ENCODE results near the gene JAKMIP2.

JAKMIP2 gene

DNA sequence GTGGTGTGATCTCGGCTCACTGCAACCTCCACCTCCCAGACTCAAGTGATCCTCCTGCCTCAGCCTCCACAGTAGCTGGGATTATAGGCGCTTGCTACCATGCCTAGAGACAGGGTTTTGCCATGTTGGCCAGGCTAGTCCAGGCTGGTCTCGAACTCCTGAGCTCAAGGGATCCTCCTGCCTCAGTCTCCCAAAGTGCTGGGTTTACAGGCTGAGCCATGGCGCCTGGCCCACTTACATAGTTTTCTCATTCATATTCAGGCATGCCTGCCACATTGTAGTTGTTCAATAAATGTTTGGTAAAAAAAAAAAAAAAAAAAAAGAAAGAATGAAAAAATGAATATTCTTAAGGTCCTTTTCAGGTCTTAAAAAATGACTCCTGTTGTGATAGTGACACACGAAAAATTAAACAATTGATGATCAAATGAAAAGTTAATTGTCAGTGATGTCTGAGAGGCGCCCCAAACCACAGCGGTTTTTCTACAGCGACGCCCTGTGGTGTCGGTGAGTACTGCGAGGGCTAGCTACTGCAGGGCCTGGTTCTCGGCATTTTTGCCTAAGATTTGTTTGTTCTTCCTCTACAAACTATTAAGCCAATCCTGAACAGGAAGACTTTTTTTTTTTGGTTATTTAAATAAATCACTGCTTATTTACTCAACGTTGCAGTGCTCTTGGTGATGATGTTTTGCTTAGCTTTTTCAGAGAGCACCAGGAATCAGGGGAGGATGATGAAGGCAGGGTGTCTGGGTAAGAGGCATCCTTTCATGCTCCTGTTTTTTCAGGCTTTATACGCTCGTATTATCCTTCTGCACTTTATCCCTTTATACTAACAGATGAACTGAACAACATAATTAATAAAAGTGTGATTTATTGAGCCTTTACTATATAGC is 205.6 kb downstream of the JAKMIP2 start:
- Histone ChIP-seq H3K27ac (ENCODE audit: low read depth, low read length, severe bottlenecking) (no peak overlapping the region), H3K9me3 (ENCODE audit: control insufficient read depth, low read length) (no peaks in the 10 kb centered on the region), H3K4me1 (ENCODE audit: control insufficient read depth, insufficient read depth, low read length, poor library complexity, severe bottlenecking) (peaks cover 8% of the 10 kb centered on the region), H3K4me3 (ENCODE audit: extremely low read depth, insufficient read depth, low read length, poor library complexity, severe bottlenecking) (no peak overlapping the region), H3K36me3 (ENCODE audit: control insufficient read depth, insufficient read depth, low read length) (no peaks in the 10 kb centered on the region)
- WGBS, 2 experiments (ENCODE audit: insufficient coverage in 2 of 2), result 38 to 67% methylated on average over 3 to 10 of the region's 15 CpGs

DNA sequence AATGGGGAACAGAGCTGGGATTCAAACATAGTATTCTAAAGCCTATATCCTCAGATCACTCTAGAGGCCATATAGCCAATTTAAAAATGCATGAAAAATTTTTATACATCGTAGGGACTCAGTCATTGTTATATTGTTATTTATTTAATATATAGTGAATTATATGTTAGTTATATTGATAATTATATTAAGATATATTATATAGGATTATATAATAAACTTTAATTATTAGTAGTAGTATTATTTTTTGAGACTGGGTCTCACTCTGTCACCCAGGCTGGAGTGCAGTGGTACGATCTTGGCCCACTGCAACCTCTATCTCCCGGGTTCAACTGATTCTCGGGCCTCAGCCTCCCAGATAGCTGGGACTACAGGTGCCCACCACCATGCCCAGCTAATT is 206.9 kb downstream of the JAKMIP2 start:
- H3K4me1 ChIP-seq (ENCODE audit: control insufficient read depth, insufficient read depth, low read length, poor library complexity, severe bottlenecking), result peaks cover 8% of the 10 kb centered on the region
- WGBS, 2 experiments (ENCODE audit: insufficient coverage in 2 of 2), result 90% methylated on average over 2 of the region's 4 CpGs; no CpG with 5 or more reads in 1 of the 2 experiments
- no peaks in the 10 kb centered on the region for H3K36me3 ChIP-seq (ENCODE audit: control insufficient read depth, insufficient read depth, low read length)
- no peaks in the 10 kb centered on the region for H3K9me3 ChIP-seq (ENCODE audit: control insufficient read depth, low read length)
- no peak overlapping the region for H3K4me3 ChIP-seq (ENCODE audit: extremely low read depth, insufficient read depth, low read length, poor library complexity, severe bottlenecking)
- no peak overlapping the region for H3K27ac ChIP-seq (ENCODE audit: low read depth, low read length, severe bottlenecking)

DNA sequence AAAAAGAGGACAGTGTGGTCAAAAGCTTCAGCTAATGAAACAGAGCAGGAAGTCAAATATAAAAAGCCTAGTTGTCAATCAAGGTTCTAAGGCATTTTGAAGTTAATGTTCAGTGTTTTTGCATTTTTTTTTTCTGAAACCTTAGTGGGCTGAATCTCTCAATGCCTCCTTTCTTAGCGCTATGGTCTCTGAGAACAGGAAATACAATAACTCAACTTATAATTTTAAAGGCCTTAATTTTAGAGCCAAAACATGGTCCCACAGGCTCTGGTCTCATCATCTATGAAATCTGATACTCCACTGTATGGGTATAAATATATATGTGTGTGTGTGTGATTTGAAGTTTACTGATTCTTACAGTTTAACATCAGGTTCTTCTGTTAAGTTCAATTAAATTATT is 209.3 kb downstream of the JAKMIP2 start:
- no CpG with 5 or more reads among the region's 1 CpG for WGBS, 2 experiments (ENCODE audit: insufficient coverage in 2 of 2)
- peaks cover 10% of the 10 kb centered on the region for H3K4me1 ChIP-seq (ENCODE audit: control insufficient read depth, insufficient read depth, low read length, poor library complexity, severe bottlenecking)

DNA sequence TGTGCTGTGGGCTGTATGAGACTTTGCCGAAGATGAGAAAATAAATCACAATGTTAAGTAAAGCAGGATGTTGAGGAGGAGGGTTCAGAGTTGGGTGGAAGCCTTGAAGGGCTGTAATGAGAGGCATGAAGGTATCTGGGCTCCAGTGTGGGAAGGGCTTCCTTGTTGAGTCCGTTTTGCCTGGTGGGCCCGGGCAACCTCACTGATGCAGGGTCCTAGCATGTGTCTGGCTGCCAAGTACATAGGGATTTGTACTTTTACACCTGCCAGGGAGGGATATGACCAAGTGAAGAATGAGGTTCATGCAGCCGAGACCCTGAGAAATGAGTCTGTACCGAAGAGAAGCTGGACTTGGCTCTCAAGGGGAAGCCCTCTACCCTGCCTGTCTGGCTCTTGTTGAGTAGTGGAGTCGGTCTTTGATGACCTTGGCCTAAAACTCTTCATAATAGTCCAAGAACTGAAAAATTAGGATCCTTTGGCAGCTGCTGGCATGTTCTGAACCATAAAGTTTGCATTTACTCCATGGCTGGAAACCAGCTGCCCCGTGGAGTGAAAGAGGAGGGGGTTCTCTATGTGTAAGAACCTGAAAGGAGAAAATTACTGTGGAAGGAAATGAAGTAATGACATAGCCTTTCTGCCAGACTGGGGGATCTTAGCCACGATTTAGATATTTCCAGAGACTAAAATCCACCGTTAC is 213.7 kb downstream of the JAKMIP2 start:
- peaks cover 27% of the 10 kb centered on the region for H3K4me1 ChIP-seq (ENCODE audit: control insufficient read depth, insufficient read depth, low read length, poor library complexity, severe bottlenecking)
- H3K36me3 ChIP-seq (ENCODE audit: control insufficient read depth, insufficient read depth, low read length), result no peaks in the 10 kb centered on the region
- no peaks in the 10 kb centered on the region for H3K9me3 ChIP-seq (ENCODE audit: control insufficient read depth, low read length)
- no peak overlapping the region for H3K27ac ChIP-seq (ENCODE audit: low read depth, low read length, severe bottlenecking)
- H3K4me3 ChIP-seq (ENCODE audit: extremely low read depth, insufficient read depth, low read length, poor library complexity, severe bottlenecking), result no peak overlapping the region
- 88 to 92% methylated on average over 6 to 7 of the region's 9 CpGs for WGBS, 2 experiments (ENCODE audit: insufficient coverage in 2 of 2)

More for the DNA sequence above, 209.3 kb downstream of the JAKMIP2 start:
- no peak overlapping the region for H3K4me3 ChIP-seq (ENCODE audit: extremely low read depth, insufficient read depth, low read length, poor library complexity, severe bottlenecking)
- H3K9me3 ChIP-seq (ENCODE audit: control insufficient read depth, low read length), result no peaks in the 10 kb centered on the region
- no peak overlapping the region for H3K27ac ChIP-seq (ENCODE audit: low read depth, low read length, severe bottlenecking)
- no peaks in the 10 kb centered on the region for H3K36me3 ChIP-seq (ENCODE audit: control insufficient read depth, insufficient read depth, low read length)

DNA sequence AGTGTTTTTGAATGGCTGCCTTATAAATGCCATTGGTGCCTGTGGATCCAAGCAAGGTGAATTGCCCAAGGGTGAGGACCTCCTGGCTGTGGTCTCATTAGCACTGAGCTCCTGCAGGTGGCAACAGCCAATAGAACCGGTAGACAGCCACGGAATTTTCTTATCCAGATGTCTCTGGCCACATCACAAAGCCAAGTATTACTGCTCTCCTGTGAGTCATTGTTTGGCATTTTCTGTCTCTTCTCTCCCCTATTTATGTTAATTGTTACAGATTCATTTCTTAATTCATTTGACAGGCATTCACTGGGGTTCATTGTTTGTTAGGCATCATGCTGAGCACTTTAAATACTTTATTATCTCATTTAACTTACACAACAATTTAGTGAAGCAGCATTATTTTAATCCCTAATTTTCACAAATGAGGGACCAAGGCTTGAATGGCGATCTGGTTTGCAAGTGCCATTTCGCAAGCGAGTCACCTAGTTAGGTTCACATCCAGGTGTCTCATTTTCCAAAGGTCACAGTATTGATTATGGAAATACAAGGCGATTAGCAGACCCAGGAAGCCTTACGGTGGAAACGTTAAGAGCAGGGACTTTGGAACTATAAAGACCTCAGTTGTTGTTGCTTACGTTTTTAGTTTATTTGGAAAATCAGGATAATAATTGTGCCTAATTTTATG is 214.5 kb downstream of the JAKMIP2 start:
- H3K36me3 ChIP-seq (ENCODE audit: control insufficient read depth, insufficient read depth, low read length), result no peaks in the 10 kb centered on the region
- H3K4me3 ChIP-seq (ENCODE audit: extremely low read depth, insufficient read depth, low read length, poor library complexity, severe bottlenecking), result no peak overlapping the region
- H3K9me3 ChIP-seq (ENCODE audit: control insufficient read depth, low read length), result no peaks in the 10 kb centered on the region
- H3K27ac ChIP-seq (ENCODE audit: low read depth, low read length, severe bottlenecking), result no peak overlapping the region
- H3K4me1 ChIP-seq (ENCODE audit: control insufficient read depth, insufficient read depth, low read length, poor library complexity, severe bottlenecking), result peaks cover 27% of the 10 kb centered on the region
- WGBS, 2 experiments (ENCODE audit: insufficient coverage in 2 of 2), result 18 to 21% methylated on average over 5 to 7 of the region's 9 CpGs

DNA sequence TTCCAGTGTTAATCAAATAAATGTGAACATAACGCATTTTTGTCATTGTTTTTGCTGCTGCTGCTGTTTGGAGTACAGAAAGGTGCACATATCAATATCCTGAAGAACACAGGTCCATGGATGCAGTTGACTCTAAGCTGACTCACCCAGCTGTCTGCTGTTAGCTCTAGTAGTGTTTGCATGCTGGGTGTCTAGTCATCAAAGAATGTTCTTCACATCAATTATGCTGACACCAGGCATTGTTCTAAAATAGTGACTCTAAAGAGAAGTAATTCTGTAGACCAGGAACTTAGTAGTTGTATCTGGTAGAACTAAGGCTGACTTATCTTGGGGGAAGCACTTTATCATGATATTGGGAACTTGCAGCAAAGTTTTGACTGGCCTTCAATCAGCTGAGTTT is 217.0 kb downstream of the JAKMIP2 start:
- H3K27ac ChIP-seq (ENCODE audit: low read depth, low read length, severe bottlenecking), result no peak overlapping the region
- peaks cover 27% of the 10 kb centered on the region for H3K4me1 ChIP-seq (ENCODE audit: control insufficient read depth, insufficient read depth, low read length, poor library complexity, severe bottlenecking)

DNA sequence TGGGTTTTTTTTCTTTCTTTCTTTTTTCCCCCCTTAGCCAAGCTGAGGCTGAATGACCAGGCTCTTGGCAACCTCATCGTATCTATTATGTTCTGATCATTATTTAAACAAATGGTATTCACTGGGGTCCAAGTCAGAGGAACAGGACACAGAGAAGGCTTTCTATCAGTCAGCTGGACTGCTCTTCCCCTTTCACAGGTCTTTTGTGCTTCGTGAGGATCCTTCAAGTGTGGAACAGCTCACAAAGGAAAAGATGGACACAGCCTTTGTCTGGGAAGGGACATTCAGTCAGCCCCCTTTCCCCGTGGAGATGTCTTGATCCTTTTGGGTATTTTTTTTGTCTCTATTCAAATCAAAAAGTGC is 218.4 kb downstream of the JAKMIP2 start:
- H3K4me3 ChIP-seq (ENCODE audit: extremely low read depth, insufficient read depth, low read length, poor library complexity, severe bottlenecking), result no peak overlapping the region
- no peaks in the 10 kb centered on the region for H3K36me3 ChIP-seq (ENCODE audit: control insufficient read depth, insufficient read depth, low read length)
- H3K9me3 ChIP-seq (ENCODE audit: control insufficient read depth, low read length), result no peaks in the 10 kb centered on the region
- peaks cover 30% of the 10 kb centered on the region for H3K4me1 ChIP-seq (ENCODE audit: control insufficient read depth, insufficient read depth, low read length, poor library complexity, severe bottlenecking)
- 71% methylated on average over 1 of the region's 3 CpGs; no CpG with 5 or more reads in 1 of the 2 experiments for WGBS, 2 experiments (ENCODE audit: insufficient coverage in 2 of 2)
- no peak overlapping the region for H3K27ac ChIP-seq (ENCODE audit: low read depth, low read length, severe bottlenecking)

More for the DNA sequence above, 217.0 kb downstream of the JAKMIP2 start:
- H3K9me3 ChIP-seq (ENCODE audit: control insufficient read depth, low read length), result no peaks in the 10 kb centered on the region
- 71% methylated on average over 1 of the region's 1 CpG; no CpG with 5 or more reads in 1 of the 2 experiments for WGBS, 2 experiments (ENCODE audit: insufficient coverage in 2 of 2)
- no peak overlapping the region for H3K4me3 ChIP-seq (ENCODE audit: extremely low read depth, insufficient read depth, low read length, poor library complexity, severe bottlenecking)
- no peaks in the 10 kb centered on the region for H3K36me3 ChIP-seq (ENCODE audit: control insufficient read depth, insufficient read depth, low read length)

DNA sequence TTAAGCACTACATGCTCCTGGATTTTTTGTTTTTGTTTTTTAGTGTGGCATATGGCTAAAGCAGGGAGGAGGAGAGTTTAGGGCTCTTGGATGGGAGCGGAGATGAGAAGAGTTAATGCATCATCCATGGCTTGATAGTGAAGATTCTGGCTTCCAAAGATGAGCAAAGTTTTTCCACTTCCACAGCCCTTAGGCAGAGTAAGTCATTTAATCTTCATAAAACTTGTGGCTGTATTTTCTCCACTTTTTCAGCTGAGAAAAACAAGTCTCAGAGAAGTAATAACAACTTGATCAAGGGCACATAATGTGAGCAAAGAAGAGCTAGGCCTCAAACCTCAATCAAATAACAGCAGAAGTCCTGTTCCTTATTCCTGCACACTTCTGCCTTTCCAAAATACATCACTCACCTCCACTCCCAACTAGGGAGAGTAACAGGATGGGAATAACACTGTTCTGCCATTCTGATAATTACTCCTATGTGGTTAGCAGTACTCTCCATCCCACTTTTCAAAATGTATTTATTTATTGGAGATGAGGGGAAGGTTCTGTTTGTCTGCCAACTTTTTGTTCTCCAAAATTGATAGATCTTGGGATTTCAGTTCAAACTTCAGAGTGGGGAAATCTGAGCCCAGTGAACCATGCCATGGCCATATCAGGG is 218.9 kb downstream of the JAKMIP2 start:
- H3K4me1 ChIP-seq (ENCODE audit: control insufficient read depth, insufficient read depth, low read length, poor library complexity, severe bottlenecking), result peaks cover 34% of the 10 kb centered on the region
- H3K27ac ChIP-seq (ENCODE audit: low read depth, low read length, severe bottlenecking), result no peak overlapping the region
- H3K4me3 ChIP-seq (ENCODE audit: extremely low read depth, insufficient read depth, low read length, poor library complexity, severe bottlenecking), result no peak overlapping the region
- no peaks in the 10 kb centered on the region for H3K9me3 ChIP-seq (ENCODE audit: control insufficient read depth, low read length)
- no peaks in the 10 kb centered on the region for H3K36me3 ChIP-seq (ENCODE audit: control insufficient read depth, insufficient read depth, low read length)
- WGBS, 2 experiments (ENCODE audit: insufficient coverage in 2 of 2), result no CpG with 5 or more reads among the region's 1 CpG

DNA sequence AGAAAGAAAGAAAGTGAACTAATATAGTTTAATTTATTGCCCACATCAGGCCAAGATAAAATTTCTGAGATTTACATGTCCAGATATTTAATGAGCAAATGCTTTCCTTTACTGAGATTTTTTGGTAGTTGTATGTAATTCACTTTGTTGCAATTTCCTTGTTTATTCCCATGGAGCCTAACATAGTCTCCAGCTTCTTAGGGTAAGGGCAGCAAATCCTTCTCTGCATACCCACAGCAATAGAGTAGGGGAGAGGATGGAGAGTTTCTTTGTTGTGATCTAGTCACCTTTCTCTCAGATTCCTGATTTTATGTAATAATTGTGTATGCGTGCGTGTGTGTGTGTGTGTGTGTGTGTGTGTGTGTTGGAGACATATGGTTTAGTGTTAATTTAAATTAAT is 221.1 kb downstream of the JAKMIP2 start:
- H3K4me1 ChIP-seq (ENCODE audit: control insufficient read depth, insufficient read depth, low read length, poor library complexity, severe bottlenecking), result peaks cover 24% of the 10 kb centered on the region

DNA sequence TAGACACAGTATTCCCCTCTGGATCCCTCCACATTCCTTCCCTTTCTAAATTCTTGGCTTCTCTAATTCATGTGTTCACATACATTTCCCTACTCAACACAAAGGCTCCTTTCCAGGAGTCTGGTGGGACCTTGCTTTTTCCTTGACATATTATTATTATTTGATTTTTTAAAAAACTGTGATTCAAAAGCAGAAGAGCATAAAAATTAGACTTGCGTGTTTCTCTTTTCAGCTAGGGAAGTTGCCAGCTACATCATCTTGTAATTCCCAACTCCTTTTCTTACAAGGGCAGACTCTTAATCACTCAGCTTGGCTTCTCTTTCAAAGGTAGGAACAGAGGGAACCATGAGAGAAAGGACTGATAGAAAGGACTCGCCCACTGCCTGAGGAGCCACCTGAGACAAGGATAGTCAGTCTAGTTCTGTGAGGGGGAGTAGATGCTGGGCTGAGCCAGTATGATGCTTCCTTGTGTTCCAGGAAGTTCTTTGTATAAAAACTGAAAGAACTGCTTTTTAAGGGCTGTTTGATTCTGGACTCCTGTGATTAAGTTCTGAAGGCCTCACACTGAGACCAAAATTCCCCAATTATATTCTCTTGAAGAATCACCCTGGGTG is 221.7 kb downstream of the JAKMIP2 start:
- H3K4me3 ChIP-seq (ENCODE audit: extremely low read depth, insufficient read depth, low read length, poor library complexity, severe bottlenecking), result no peak overlapping the region
- no peak overlapping the region for H3K27ac ChIP-seq (ENCODE audit: low read depth, low read length, severe bottlenecking)
- WGBS, 2 experiments (ENCODE audit: insufficient coverage in 2 of 2), result 59 to 69% methylated on average over 1 to 2 of the region's 2 CpGs
- peaks cover 19% of the 10 kb centered on the region for H3K4me1 ChIP-seq (ENCODE audit: control insufficient read depth, insufficient read depth, low read length, poor library complexity, severe bottlenecking)
- no peaks in the 10 kb centered on the region for H3K9me3 ChIP-seq (ENCODE audit: control insufficient read depth, low read length)
- H3K36me3 ChIP-seq (ENCODE audit: control insufficient read depth, insufficient read depth, low read length), result no peaks in the 10 kb centered on the region

More for the DNA sequence above, 221.1 kb downstream of the JAKMIP2 start:
- no peak overlapping the region for H3K27ac ChIP-seq (ENCODE audit: low read depth, low read length, severe bottlenecking)
- no CpG with 5 or more reads among the region's 2 CpGs for WGBS, 2 experiments (ENCODE audit: insufficient coverage in 2 of 2)
- no peaks in the 10 kb centered on the region for H3K9me3 ChIP-seq (ENCODE audit: control insufficient read depth, low read length)
- no peak overlapping the region for H3K4me3 ChIP-seq (ENCODE audit: extremely low read depth, insufficient read depth, low read length, poor library complexity, severe bottlenecking)
- no peaks in the 10 kb centered on the region for H3K36me3 ChIP-seq (ENCODE audit: control insufficient read depth, insufficient read depth, low read length)

All from mesodermal cell (in vitro differentiated cells).